HepG2 (cell line): ENCODE measurements around the gene ZBTB8OS.

Experiments
- ATF6 ChIP-seq: sonication (generic); formaldehyde crosslinking; conservative IDR thresholded peaks from 2 replicates; pipeline ENCODE4 v1.4.0; 2020; ENCODE audit warnings: missing genetic modification reagents
- CBFB ChIP-seq: sonication (generic); formaldehyde crosslinking; IDR thresholded peaks from 2 replicates; pipeline ENCODE4 v1.4.0; 2020; ENCODE audit warnings: missing genetic modification reagents
- CEBPB ChIP-seq: IDR thresholded peaks from 2 replicates; pipeline ENCODE4 v1.6.1; 2011; ENCODE audit warnings: low read depth, low read length, improper control_type of control experiment, borderline replicate concordance
- JUND ChIP-seq: sonication (generic); formaldehyde crosslinking; IDR thresholded peaks from 2 replicates; pipeline ENCODE4 v1.8.0; 2022; ENCODE audit warnings: mild to moderate bottlenecking, missing genetic modification reagents
- KLF13 ChIP-seq: sonication (generic); formaldehyde crosslinking; IDR thresholded peaks from 2 replicates; pipeline ENCODE4 v1.4.0; 2020; ENCODE audit warnings: mild to moderate bottlenecking, missing genetic modification reagents
- SMARCC2 ChIP-seq: fragments of 450-650 bp; IDR thresholded peaks from 2 replicates; pipeline ENCODE4 v1.6.1; 2017; ENCODE audit warnings: antibody characterized with exemption, mild to moderate bottlenecking
- ZC3H13 ChIP-seq: sonication (generic); formaldehyde crosslinking; IDR thresholded peaks from 2 replicates; pipeline ENCODE4 v1.8.1; 2023; ENCODE audit warnings: mild to moderate bottlenecking, missing genetic modification reagents, moderate library complexity
- TF ChIP-seq, protein P1 (sequence below): sonication (generic); formaldehyde crosslinking; IDR thresholded peaks from 2 replicates; pipeline ENCODE4 v1.4.0; 2020; ENCODE audit warnings: missing genetic modification reagents

DNA sequence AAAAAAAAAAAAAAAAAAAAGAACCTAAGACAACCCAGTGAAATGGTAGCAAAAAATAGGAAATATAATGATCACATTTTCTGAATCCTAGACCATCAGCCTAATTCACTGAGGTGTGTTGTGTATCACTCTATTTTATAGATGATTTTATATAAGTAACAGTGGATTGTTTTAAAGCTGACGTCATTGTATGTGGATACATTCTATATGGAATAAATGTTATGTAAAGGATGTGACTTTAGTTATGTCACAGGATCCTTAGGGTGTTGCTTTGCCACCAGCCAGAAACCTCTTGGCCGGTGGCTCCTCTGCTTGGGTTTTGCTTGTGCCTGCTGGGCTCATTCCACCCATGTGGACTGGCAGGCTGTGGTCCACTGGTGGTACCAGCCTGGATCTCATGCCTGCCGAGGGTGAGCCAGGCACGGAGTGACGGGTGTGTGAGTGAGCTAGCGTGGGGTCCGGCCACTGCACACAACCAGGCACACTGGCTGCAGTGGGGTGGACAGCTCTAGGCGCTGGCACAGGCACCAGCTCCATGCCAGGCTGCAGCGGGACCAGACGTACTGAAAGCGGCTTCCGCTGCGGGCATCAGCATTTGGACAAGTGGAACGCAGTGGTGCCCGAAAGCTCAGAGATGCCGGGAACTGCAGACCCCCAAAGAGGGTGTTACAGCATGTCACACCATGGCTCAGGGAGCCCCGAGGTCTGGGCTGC lies 44.5 kb downstream of the ZBTB8OS start:
- no peak for TF ChIP-seq ZC3H13 (CRISPR knock-in tag)
- TF ChIP-seq ATF6 (CRISPR knock-in tag): no peak
- TF ChIP-seq, protein P1, sequence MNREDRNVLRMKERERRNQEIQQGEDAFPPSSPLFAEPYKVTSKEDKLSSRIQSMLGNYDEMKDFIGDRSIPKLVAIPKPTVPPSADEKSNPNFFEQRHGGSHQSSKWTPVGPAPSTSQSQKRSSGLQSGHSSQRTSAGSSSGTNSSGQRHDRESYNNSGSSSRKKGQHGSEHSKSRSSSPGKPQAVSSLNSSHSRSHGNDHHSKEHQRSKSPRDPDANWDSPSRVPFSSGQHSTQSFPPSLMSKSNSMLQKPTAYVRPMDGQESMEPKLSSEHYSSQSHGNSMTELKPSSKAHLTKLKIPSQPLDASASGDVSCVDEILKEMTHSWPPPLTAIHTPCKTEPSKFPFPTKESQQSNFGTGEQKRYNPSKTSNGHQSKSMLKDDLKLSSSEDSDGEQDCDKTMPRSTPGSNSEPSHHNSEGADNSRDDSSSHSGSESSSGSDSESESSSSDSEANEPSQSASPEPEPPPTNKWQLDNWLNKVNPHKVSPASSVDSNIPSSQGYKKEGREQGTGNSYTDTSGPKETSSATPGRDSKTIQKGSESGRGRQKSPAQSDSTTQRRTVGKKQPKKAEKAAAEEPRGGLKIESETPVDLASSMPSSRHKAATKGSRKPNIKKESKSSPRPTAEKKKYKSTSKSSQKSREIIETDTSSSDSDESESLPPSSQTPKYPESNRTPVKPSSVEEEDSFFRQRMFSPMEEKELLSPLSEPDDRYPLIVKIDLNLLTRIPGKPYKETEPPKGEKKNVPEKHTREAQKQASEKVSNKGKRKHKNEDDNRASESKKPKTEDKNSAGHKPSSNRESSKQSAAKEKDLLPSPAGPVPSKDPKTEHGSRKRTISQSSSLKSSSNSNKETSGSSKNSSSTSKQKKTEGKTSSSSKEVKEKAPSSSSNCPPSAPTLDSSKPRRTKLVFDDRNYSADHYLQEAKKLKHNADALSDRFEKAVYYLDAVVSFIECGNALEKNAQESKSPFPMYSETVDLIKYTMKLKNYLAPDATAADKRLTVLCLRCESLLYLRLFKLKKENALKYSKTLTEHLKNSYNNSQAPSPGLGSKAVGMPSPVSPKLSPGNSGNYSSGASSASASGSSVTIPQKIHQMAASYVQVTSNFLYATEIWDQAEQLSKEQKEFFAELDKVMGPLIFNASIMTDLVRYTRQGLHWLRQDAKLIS (CRISPR knock-in tag): no peak
- no peak for TF ChIP-seq SMARCC2
- no peak for TF ChIP-seq KLF13
- no peak for TF ChIP-seq JUND (CRISPR knock-in tag)
- no peak for TF ChIP-seq CBFB (CRISPR knock-in tag)
- TF ChIP-seq CEBPB: no peak
